HEK293 (cell line): ENCODE results near the gene CHD1L.
A peak's percentile ranks its signal among the peaks of the same experiment; 100 is the strongest.

ENCODE experiments used
- BCL11A ChIP-seq: fragments of 450-650 bp; formaldehyde crosslinking; IDR thresholded peaks from 2 replicates; pipeline ENCODE4 v1.5.1; 2016; ENCODE audit warnings: low read depth, missing biosample characterization, missing genetic modification characterization
- KLF16 ChIP-seq: fragments of 450-650 bp; formaldehyde crosslinking; IDR thresholded peaks from 2 replicates; pipeline ENCODE4 v1.5.1; 2017; ENCODE audit warnings: missing biosample characterization, missing genetic modification characterization
- KLF9 ChIP-seq: fragments of 450-650 bp; formaldehyde crosslinking; IDR thresholded peaks from 2 replicates; pipeline ENCODE4 v1.5.1; 2016; ENCODE audit warnings: missing biosample characterization, missing genetic modification characterization, low read depth
- MEIS1 ChIP-seq: sonication (generic); formaldehyde crosslinking; IDR thresholded peaks from 2 replicates; pipeline ENCODE4 v1.8.1; 2022; ENCODE audit warnings: missing genetic modification reagents, mild to moderate bottlenecking, borderline replicate concordance
- SETDB1 ChIP-seq: IDR thresholded peaks from one replicate; pipeline ENCODE4 v1.6.1; 2017; ENCODE audit warnings: mild to moderate bottlenecking, low read length, moderate library complexity, mixed read lengths; ENCODE audit not compliant: insufficient read length
- ZNF114 ChIP-seq: fragments of 450-650 bp; formaldehyde crosslinking; IDR thresholded peaks from 2 replicates; pipeline ENCODE4 v1.5.0; 2017; ENCODE audit warnings: missing biosample characterization, missing genetic modification characterization
- ZNF16 ChIP-seq: fragments of 450-650 bp; formaldehyde crosslinking; IDR thresholded peaks from 2 replicates; pipeline ENCODE4 v1.5.1; 2016; ENCODE audit warnings: low read depth, missing biosample characterization, missing genetic modification characterization
- ZNF174 ChIP-seq: fragments of 450-650 bp; formaldehyde crosslinking; IDR thresholded peaks from 2 replicates; pipeline ENCODE4 v1.5.0; 2017; ENCODE audit warnings: missing biosample characterization, mild to moderate bottlenecking, missing genetic modification characterization
- ZNF19 ChIP-seq: fragments of 450-650 bp; formaldehyde crosslinking; IDR thresholded peaks from 2 replicates; pipeline ENCODE4; 2016; ENCODE audit warnings: missing biosample characterization, missing genetic modification characterization, low read depth
- ZNF302 ChIP-seq: fragments of 450-650 bp; formaldehyde crosslinking; IDR thresholded peaks from 2 replicates; pipeline ENCODE4 v1.5.1; 2016; ENCODE audit warnings: missing biosample characterization, missing genetic modification characterization, low read depth
- ZNF311 ChIP-seq: fragments of 450-650 bp; formaldehyde crosslinking; IDR thresholded peaks from 2 replicates; pipeline ENCODE4 v1.5.1; 2017; ENCODE audit warnings: missing biosample characterization, missing genetic modification characterization, borderline replicate concordance
- ZNF404 ChIP-seq: fragments of 450-650 bp; formaldehyde crosslinking; IDR thresholded peaks from 2 replicates; pipeline ENCODE4 v1.5.1; 2017; ENCODE audit warnings: missing biosample characterization, missing genetic modification characterization
- ZNF529 ChIP-seq: fragments of 450-650 bp; formaldehyde crosslinking; IDR thresholded peaks from 2 replicates; pipeline ENCODE4 v1.5.1; 2017; ENCODE audit warnings: missing genetic modification characterization, missing biosample characterization; ENCODE audit not compliant: insufficient replicate concordance
- ZNF560 ChIP-seq: fragments of 450-650 bp; formaldehyde crosslinking; IDR thresholded peaks from 2 replicates; pipeline ENCODE4 v1.5.1; 2017; ENCODE audit warnings: missing biosample characterization, missing genetic modification characterization, borderline replicate concordance
- ZNF658 ChIP-seq: fragments of 450-650 bp; formaldehyde crosslinking; IDR thresholded peaks from 2 replicates; pipeline ENCODE4; 2016; ENCODE audit warnings: missing biosample characterization, missing genetic modification characterization
- ZNF677 ChIP-seq: fragments of 450-650 bp; IDR thresholded peaks from 2 replicates; pipeline ENCODE4 v1.5.0; 2018; ENCODE audit warnings: missing biosample characterization, mild to moderate bottlenecking, missing genetic modification characterization, moderate library complexity
- ZSCAN30 ChIP-seq: fragments of 450-650 bp; IDR thresholded peaks from 2 replicates; pipeline ENCODE4 v1.5.1; 2018; ENCODE audit warnings: missing biosample characterization, mild to moderate bottlenecking, missing genetic modification characterization, moderate library complexity
- TF ChIP-seq, protein P1 (sequence below): fragments of 450-650 bp; IDR thresholded peaks from 2 replicates; pipeline ENCODE4 v1.5.1; 2018; ENCODE audit warnings: missing biosample characterization, mild to moderate bottlenecking, missing genetic modification characterization
- TF ChIP-seq, protein P2 (sequence below): fragments of 450-650 bp; formaldehyde crosslinking; IDR thresholded peaks from 2 replicates; pipeline ENCODE4 v1.5.1; 2016; ENCODE audit warnings: missing biosample characterization, missing genetic modification characterization
- TF ChIP-seq, protein P3 (sequence below): fragments of 450-650 bp; formaldehyde crosslinking; optimal IDR thresholded peaks from 2 replicates; pipeline ENCODE3; 2016; ENCODE audit warnings: missing biosample characterization, mild to moderate bottlenecking, missing genetic modification characterization
- TF ChIP-seq, protein P4 (sequence below): fragments of 450-650 bp; formaldehyde crosslinking; conservative IDR thresholded peaks from 2 replicates; pipeline ENCODE4 v1.5.1; 2016; ENCODE audit warnings: low read depth, missing biosample characterization, missing genetic modification characterization
- TF ChIP-seq, protein P5 (sequence below): fragments of 450-650 bp; formaldehyde crosslinking; IDR thresholded peaks from 2 replicates; pipeline ENCODE4 v1.5.1; 2016; ENCODE audit warnings: missing biosample characterization, missing genetic modification characterization
- TF ChIP-seq, protein P6 (sequence below): fragments of 450-650 bp; formaldehyde crosslinking; IDR thresholded peaks from 2 replicates; pipeline ENCODE4 v1.5.1; 2016; ENCODE audit warnings: missing biosample characterization, missing genetic modification characterization
- TF ChIP-seq, protein P7 (sequence below): fragments of 450-650 bp; formaldehyde crosslinking; IDR thresholded peaks from 2 replicates; pipeline ENCODE4 v1.5.1; 2016; ENCODE audit warnings: missing biosample characterization, missing genetic modification characterization

The CHD1L gene

DNA sequence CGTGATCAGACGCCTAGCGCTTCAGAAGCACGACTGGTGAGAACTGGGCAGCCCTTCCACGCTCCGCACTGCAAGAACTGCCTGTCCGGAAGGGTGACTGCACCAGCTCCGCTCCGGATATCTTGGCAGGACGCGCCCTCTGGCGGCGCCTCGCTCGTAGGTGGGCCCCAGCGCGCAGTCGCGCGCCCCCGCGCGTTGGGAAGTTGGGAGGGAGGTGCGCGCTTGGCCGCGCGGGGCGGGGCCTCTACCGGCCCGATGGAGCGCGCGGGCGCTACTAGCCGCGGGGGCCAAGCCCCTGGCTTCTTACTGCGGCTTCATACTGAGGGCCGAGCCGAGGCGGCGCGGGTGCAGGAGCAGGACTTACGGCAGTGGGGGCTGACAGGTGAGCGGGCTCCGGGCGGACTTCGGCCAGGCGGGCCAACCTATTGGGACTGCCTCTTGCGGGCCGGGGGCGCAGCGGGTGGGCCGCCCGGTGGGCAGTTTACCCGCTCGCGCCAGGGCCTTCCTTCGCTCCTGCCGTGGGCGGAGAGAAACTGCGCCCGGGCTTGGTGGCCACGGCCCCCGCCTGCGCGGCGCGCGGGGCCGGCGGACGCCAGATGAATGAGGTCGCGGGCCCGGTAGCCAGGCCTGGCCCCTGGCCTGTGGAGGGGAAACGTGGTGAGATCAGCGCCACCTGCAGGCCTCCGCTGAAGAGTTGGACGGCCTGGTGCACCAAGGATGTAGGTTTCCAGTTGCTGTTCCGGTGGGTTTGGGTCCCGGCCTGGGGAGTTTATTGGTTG, at the start of gene CHD1L (continued):
- TF ChIP-seq, protein P1, sequence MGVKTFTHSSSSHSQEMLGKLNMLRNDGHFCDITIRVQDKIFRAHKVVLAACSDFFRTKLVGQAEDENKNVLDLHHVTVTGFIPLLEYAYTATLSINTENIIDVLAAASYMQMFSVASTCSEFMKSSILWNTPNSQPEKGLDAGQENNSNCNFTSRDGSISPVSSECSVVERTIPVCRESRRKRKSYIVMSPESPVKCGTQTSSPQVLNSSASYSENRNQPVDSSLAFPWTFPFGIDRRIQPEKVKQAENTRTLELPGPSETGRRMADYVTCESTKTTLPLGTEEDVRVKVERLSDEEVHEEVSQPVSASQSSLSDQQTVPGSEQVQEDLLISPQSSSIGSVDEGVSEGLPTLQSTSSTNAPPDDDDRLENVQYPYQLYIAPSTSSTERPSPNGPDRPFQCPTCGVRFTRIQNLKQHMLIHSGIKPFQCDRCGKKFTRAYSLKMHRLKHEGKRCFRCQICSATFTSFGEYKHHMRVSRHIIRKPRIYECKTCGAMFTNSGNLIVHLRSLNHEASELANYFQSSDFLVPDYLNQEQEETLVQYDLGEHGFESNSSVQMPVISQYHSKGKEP (tag by site-specific recombination), result peak; percentile 74
- TF ChIP-seq ZNF677 (tag by site-specific recombination) (no peak), ZNF302 (no peak), ZNF560 (tag by site-specific recombination) (no peak), ZNF529 (tag by site-specific recombination) (no peak), SETDB1 (no peak), ZNF311 (tag by site-specific recombination) (no peak), ZNF16 (tag by site-specific recombination) (no peak), ZNF404 (tag by site-specific recombination) (no peak), KLF9 (tag by site-specific recombination) (peak; percentile 56; the same call in 1 of the 2 replicates), ZNF174 (no peak), ZNF114 (tag by site-specific recombination) (no peak), MEIS1 (CRISPR knock-in tag) (no peak), ZNF19 (tag by site-specific recombination) (no peak), ZNF658 (tag by site-specific recombination) (no peak), BCL11A (tag by site-specific recombination) (no peak), ZSCAN30 (tag by site-specific recombination) (peak; percentile 93), KLF16 (no peak)
- TF ChIP-seq, protein P2, sequence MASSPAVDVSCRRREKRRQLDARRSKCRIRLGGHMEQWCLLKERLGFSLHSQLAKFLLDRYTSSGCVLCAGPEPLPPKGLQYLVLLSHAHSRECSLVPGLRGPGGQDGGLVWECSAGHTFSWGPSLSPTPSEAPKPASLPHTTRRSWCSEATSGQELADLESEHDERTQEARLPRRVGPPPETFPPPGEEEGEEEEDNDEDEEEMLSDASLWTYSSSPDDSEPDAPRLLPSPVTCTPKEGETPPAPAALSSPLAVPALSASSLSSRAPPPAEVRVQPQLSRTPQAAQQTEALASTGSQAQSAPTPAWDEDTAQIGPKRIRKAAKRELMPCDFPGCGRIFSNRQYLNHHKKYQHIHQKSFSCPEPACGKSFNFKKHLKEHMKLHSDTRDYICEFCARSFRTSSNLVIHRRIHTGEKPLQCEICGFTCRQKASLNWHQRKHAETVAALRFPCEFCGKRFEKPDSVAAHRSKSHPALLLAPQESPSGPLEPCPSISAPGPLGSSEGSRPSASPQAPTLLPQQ (tag by site-specific recombination), result peak; percentile 100
- TF ChIP-seq, protein P3, sequence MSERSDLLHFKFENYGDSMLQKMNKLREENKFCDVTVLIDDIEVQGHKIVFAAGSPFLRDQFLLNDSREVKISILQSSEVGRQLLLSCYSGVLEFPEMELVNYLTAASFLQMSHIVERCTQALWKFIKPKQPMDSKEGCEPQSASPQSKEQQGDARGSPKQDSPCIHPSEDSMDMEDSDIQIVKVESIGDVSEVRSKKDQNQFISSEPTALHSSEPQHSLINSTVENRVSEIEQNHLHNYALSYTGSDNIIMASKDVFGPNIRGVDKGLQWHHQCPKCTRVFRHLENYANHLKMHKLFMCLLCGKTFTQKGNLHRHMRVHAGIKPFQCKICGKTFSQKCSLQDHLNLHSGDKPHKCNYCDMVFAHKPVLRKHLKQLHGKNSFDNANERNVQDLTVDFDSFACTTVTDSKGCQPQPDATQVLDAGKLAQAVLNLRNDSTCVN, result peak; percentile 97
- TF ChIP-seq, protein P4, sequence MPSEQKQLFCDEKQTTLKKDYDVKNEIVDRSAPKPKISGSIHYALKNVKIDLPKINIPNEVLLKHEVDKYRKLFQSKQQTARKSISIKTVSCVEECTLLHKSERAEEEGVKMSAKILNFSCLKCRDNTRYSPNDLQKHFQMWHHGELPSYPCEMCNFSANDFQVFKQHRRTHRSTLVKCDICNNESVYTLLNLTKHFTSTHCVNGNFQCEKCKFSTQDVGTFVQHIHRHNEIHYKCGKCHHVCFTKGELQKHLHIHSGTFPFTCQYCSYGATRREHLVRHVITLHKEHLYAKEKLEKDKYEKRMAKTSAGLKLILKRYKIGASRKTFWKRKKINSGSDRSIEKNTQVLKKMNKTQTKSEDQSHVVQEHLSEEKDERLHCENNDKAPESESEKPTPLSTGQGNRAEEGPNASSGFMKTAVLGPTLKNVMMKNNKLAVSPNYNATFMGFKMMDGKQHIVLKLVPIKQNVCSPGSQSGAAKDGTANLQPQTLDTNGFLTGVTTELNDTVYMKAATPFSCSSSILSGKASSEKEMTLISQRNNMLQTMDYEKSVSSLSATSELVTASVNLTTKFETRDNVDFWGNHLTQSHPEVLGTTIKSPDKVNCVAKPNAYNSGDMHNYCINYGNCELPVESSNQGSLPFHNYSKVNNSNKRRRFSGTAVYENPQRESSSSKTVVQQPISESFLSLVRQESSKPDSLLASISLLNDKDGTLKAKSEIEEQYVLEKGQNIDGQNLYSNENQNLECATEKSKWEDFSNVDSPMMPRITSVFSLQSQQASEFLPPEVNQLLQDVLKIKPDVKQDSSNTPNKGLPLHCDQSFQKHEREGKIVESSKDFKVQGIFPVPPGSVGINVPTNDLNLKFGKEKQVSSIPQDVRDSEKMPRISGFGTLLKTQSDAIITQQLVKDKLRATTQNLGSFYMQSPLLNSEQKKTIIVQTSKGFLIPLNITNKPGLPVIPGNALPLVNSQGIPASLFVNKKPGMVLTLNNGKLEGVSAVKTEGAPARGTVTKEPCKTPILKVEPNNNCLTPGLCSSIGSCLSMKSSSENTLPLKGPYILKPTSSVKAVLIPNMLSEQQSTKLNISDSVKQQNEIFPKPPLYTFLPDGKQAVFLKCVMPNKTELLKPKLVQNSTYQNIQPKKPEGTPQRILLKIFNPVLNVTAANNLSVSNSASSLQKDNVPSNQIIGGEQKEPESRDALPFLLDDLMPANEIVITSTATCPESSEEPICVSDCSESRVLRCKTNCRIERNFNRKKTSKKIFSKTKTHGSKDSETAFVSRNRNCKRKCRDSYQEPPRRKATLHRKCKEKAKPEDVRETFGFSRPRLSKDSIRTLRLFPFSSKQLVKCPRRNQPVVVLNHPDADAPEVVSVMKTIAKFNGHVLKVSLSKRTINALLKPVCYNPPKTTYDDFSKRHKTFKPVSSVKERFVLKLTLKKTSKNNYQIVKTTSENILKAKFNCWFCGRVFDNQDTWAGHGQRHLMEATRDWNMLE (tag by site-specific recombination), result no peak
- TF ChIP-seq, protein P5, sequence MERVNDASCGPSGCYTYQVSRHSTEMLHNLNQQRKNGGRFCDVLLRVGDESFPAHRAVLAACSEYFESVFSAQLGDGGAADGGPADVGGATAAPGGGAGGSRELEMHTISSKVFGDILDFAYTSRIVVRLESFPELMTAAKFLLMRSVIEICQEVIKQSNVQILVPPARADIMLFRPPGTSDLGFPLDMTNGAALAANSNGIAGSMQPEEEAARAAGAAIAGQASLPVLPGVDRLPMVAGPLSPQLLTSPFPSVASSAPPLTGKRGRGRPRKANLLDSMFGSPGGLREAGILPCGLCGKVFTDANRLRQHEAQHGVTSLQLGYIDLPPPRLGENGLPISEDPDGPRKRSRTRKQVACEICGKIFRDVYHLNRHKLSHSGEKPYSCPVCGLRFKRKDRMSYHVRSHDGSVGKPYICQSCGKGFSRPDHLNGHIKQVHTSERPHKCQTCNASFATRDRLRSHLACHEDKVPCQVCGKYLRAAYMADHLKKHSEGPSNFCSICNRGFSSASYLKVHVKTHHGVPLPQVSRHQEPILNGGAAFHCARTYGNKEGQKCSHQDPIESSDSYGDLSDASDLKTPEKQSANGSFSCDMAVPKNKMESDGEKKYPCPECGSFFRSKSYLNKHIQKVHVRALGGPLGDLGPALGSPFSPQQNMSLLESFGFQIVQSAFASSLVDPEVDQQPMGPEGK (tag by site-specific recombination), result peak; percentile 93
- TF ChIP-seq, protein P6, sequence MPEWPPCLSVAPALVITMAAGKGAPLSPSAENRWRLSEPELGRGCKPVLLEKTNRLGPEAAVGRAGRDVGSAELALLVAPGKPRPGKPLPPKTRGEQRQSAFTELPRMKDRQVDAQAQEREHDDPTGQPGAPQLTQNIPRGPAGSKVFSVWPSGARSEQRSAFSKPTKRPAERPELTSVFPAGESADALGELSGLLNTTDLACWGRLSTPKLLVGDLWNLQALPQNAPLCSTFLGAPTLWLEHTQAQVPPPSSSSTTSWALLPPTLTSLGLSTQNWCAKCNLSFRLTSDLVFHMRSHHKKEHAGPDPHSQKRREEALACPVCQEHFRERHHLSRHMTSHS (tag by site-specific recombination), result no peak
- TF ChIP-seq, protein P7, sequence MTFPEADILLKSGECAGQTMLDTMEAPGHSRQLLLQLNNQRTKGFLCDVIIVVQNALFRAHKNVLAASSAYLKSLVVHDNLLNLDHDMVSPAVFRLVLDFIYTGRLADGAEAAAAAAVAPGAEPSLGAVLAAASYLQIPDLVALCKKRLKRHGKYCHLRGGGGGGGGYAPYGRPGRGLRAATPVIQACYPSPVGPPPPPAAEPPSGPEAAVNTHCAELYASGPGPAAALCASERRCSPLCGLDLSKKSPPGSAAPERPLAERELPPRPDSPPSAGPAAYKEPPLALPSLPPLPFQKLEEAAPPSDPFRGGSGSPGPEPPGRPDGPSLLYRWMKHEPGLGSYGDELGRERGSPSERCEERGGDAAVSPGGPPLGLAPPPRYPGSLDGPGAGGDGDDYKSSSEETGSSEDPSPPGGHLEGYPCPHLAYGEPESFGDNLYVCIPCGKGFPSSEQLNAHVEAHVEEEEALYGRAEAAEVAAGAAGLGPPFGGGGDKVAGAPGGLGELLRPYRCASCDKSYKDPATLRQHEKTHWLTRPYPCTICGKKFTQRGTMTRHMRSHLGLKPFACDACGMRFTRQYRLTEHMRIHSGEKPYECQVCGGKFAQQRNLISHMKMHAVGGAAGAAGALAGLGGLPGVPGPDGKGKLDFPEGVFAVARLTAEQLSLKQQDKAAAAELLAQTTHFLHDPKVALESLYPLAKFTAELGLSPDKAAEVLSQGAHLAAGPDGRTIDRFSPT (tag by site-specific recombination), result 0 out of 2 replicates have a peak, but pooled peaks have one; percentile 14
